Transverse colon (tissue), 4 donors: ENCODE results near the gene RTEL1. TPM values are rescaled to one million over a fixed set of nuclear protein-coding genes. Genes with fewer than 3 reads are reported as not detected.

ENCODE experiments used
- DNase-seq: peaks from one replicate; pipeline ENCODE4 v3.0.0-alpha.2; 2019
- H3K27ac ChIP-seq, 4 donors: fragments of 200-600 bp; sonication (generic); 2 replicates each; pipeline ENCODE4 v1.5.1; 2016 to 2018; ENCODE audit warnings: inconsistent platforms in 4 of 4
- H3K27me3 ChIP-seq: fragments of 200-600 bp; sonication (generic); 2 replicates; pipeline ENCODE4 v1.5.1; 2017; ENCODE audit warnings: inconsistent platforms
- H3K36me3 ChIP-seq, 4 donors: fragments of 200-600 bp; sonication (generic); 2 replicates each; pipeline ENCODE4 v1.5.1; 2017 to 2019; ENCODE audit warnings: inconsistent platforms in 4 of 4
- H3K4me1 ChIP-seq, 4 donors: fragments of 200-600 bp; sonication (generic); 2 replicates each; pipeline ENCODE4 v1.5.1; 2017 to 2020; ENCODE audit warnings: inconsistent platforms in 4 of 4
- H3K4me3 ChIP-seq, 4 donors: fragments of 200-600 bp; sonication (generic); 1 replicate in 1 of 4; 2 replicates in 3 of 4; pipeline versions ENCODE4 v1.5.1 to v1.6.1; 2017 to 2019; ENCODE audit warnings: inconsistent platforms in 4 of 4
- H3K9me3 ChIP-seq, 2 donors: fragments of 200-600 bp; sonication (generic); 2 replicates each; pipeline ENCODE4 v1.5.1; 2017 to 2019; ENCODE audit warnings: inconsistent platforms in 2 of 2
- EP300 ChIP-seq: sonication (generic); formaldehyde crosslinking; IDR thresholded peaks from one replicate; pipeline ENCODE4 v1.6.1; 2017; ENCODE audit warnings: antibody characterized with exemption, low read depth
- POLR2A ChIP-seq: fragments of 450-650 bp; IDR thresholded peaks from one replicate; pipeline ENCODE4 v1.6.1; 2016; ENCODE audit warnings: antibody characterized with exemption, mild to moderate bottlenecking, moderate library complexity
- POLR2AphosphoS5 ChIP-seq, 3 donors: sonication (generic); formaldehyde crosslinking; IDR thresholded peaks; one replicate each; pipeline ENCODE4 v1.6.1; 2016; ENCODE audit warnings: antibody characterized with exemption in 3 of 3
- WGBS, 2 donors: methylation state at CpG; one replicate each; pipeline ENCODE4 v1.1.5; 2018; ENCODE audit warnings: low coverage in 1 of 2; 5-methylcytosine and 5-hydroxymethylcytosine counted together
- in situ Hi-C, 4 donors: fragments of 200-750 bp; cut with MboI; loops; one replicate each; pipeline versions ENCODE4 v1.15.0 to v1.15.1; 2017; ENCODE audit warnings: low sequenced_read_pairs in 3 of 4, low pct_ligation_motif_present in 1 of 4, low pct_unique_long_range_greater_than_20kb in 1 of 4
- intact Hi-C: fragments of 100-400 bp; cut with DNase I; formaldehyde crosslinking; loops from one replicate; pipeline ENCODE4 v1.15.1; 2023; ENCODE audit warnings: low total_unique reads
- total RNA-seq, 4 donors: library from RNA; depleted of rRNA; stranded (reverse); fragments of >200 nt; gene quantifications; one replicate each; pipeline ENCODE4 v1.1.0, GENCODE V29; 2016
- TF ChIP-seq, protein P1 (sequence below), 5 experiments: fragments of 200-600 bp in 3 of 5; fragments of 450-650 bp in 2 of 5; sonication (generic) in 3 of 5; IDR thresholded peaks; 1 replicate in 2 of 5; 2 replicates in 3 of 5; pipeline ENCODE4 v1.5.1; 2016 to 2017; ENCODE audit warnings: antibody characterized with exemption in 5 of 5, inconsistent platforms in 3 of 5, mild to moderate bottlenecking in 2 of 5, moderate library complexity in 1 of 5

RTEL1 gene
- total RNA-seq, 4 donors from 2014 or later: 18.8 to 84.9 (median 24.1) TPM

DNA sequence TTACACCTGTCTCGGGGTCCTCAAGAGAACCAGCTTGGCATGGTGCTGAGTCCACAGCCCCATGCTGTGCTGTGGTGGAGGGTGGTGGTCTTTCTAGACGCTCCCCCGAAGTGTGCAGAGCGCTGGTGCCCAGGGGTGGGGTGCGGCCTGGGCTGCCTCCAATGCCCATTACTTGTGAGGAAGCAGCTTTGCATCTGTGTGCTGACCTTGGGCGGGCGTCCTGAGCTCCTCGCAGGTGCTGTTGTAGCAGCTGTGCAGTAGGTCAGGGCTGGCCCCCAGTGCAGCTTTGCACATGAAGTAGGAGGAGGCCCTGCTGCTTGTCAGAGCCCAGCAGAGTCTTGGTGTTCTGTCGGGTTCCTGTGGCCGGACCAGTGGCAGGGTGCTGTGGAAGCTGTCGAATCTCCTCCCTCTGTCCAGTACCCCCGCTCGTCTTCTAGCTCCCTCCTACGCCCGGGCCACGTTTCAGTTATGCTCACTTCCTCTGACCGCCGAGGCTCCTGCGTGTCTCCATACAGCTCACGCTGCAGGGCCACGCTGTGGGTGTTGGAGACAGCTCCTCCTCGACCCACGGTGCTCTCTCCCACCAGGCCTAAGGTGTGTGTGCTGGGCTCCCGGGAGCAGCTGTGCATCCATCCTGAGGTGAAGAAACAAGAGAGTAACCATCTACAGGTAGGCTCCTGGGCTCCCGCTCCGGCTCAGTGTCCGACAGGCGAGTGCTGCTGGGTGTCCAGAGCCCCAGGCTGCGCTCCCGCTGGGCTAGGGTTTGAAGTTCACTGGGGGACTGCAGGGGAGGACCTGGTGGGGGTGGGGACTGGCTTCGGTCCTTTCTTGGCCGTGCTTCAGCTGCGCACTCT lies 4.1 kb downstream of the RTEL1 start:
- Histone ChIP-seq H3K27ac (no peak overlapping the region), H3K36me3 (peaks cover 0 to 2% (median 0%) of the 10 kb centered on the region in 4 donors), H3K9me3 (no peaks in the 10 kb centered on the region), H3K4me1 (peaks cover 6 to 17% (median 11%) of the 10 kb centered on the region in 4 donors), H3K4me3 (no peak overlapping the region), H3K27me3 (no peaks in the 10 kb centered on the region)
- in situ Hi-C loops: no loop called here
- 90% methylated on average over 31 of the region's 33 CpGs; no CpG with 5 or more reads in 1 of the 2 donors for WGBS, 2 donors
- intact Hi-C loops: no loop called here
- DNase-seq: no peak
- TF ChIP-seq, protein P1, sequence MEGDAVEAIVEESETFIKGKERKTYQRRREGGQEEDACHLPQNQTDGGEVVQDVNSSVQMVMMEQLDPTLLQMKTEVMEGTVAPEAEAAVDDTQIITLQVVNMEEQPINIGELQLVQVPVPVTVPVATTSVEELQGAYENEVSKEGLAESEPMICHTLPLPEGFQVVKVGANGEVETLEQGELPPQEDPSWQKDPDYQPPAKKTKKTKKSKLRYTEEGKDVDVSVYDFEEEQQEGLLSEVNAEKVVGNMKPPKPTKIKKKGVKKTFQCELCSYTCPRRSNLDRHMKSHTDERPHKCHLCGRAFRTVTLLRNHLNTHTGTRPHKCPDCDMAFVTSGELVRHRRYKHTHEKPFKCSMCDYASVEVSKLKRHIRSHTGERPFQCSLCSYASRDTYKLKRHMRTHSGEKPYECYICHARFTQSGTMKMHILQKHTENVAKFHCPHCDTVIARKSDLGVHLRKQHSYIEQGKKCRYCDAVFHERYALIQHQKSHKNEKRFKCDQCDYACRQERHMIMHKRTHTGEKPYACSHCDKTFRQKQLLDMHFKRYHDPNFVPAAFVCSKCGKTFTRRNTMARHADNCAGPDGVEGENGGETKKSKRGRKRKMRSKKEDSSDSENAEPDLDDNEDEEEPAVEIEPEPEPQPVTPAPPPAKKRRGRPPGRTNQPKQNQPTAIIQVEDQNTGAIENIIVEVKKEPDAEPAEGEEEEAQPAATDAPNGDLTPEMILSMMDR (IDR thresholded peaks at IDR 0.05): no peak
- TF ChIP-seq POLR2A (no peak), EP300 (no peak), POLR2AphosphoS5 (IDR thresholded peaks at IDR 0.05) (no peak)

DNA sequence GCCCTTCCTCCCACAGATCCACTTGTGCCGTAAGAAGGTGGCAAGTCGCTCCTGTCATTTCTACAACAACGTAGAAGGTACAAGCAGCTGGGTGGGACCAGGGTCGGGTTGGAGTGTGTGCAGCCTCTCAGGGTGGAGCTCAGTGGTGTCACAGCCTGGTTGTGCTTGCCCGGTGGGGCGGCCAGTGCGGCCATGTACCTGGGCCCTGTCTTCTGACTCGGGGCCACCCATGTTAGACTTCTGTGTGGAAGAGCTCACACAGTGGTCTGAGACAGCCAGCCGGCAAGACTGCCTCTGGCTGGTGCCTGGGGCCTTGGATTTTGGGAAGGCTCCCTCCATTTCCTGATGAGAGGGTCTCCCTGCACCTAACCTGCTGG lies 4.7 kb downstream of the RTEL1 start:
- peaks cover 0 to 7% (median 0%) of the 10 kb centered on the region in 4 donors for H3K36me3 ChIP-seq
- no peaks in the 10 kb centered on the region for H3K9me3 ChIP-seq
- H3K27ac ChIP-seq: no peak overlapping the region
- H3K4me1 ChIP-seq: peaks cover 6 to 11% (median 8%) of the 10 kb centered on the region in 4 donors
- 84% methylated on average over 9 of the region's 9 CpGs; no CpG with 5 or more reads in 1 of the 2 donors for WGBS, 2 donors
- intact Hi-C loops (no loop called here), in situ Hi-C loops (no loop called here)
- DNase-seq: no peak
- no peaks in the 10 kb centered on the region for H3K27me3 ChIP-seq
- TF ChIP-seq EP300: no peak
- no peak for TF ChIP-seq POLR2AphosphoS5 (IDR thresholded peaks at IDR 0.05)
- TF ChIP-seq, protein P1 (IDR thresholded peaks at IDR 0.05): no peak
- TF ChIP-seq POLR2A: no peak
- H3K4me3 ChIP-seq: no peak overlapping the region

DNA sequence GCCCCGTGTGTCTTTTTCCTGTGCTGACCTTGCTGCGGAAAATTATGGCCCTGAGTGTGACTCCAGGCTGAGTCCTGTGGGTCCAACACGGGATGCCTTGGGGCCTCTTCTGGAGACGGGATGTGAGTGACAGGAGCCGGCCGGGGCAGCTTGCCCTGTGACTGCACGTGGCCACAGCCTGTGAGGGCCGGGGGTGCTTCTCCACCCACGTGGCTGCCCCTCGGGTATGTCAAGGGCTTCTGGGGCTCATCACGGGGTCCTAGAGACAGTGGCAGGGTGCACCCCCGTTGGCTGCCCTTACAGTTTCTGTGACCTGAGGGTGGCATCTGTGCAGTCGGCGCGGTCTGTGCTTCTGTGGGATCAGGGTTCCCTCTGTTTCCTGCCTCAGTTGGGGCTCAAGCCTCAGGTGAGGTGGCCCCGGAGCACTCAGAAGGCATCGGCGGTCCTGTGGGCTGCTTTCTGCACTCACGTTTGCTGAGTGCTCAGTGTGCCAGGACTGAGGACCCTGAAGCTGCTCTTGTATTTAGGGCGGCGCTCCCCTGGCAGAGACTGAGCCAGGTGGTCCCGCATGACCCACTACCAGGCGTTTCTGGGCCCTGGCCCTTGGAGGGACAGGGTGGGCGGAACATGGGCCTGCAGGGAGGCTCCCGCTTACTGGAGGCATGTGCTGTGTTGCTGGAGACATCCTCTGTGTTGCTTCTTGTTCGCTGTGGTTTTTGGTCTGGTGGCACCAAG lies 5.4 kb downstream of the RTEL1 start:
- Histone ChIP-seq H3K27me3 (no peaks in the 10 kb centered on the region), H3K9me3 (no peaks in the 10 kb centered on the region), H3K36me3 (peaks cover 0 to 7% (median 0%) of the 10 kb centered on the region in 4 donors), H3K4me1 (peaks cover 6 to 9% (median 7%) of the 10 kb centered on the region in 4 donors), H3K27ac (no peak overlapping the region), H3K4me3 (no peak overlapping the region)
- no peak for DNase-seq
- in situ Hi-C loops: no loop called here
- no peak for TF ChIP-seq EP300
- TF ChIP-seq POLR2A: no peak
- TF ChIP-seq POLR2AphosphoS5 (IDR thresholded peaks at IDR 0.05): no peak
- TF ChIP-seq, protein P1 (IDR thresholded peaks at IDR 0.05): no peak
- intact Hi-C loops: no loop called here
- 89% methylated on average over 24 of the region's 26 CpGs; no CpG with 5 or more reads in 1 of the 2 donors for WGBS, 2 donors

DNA sequence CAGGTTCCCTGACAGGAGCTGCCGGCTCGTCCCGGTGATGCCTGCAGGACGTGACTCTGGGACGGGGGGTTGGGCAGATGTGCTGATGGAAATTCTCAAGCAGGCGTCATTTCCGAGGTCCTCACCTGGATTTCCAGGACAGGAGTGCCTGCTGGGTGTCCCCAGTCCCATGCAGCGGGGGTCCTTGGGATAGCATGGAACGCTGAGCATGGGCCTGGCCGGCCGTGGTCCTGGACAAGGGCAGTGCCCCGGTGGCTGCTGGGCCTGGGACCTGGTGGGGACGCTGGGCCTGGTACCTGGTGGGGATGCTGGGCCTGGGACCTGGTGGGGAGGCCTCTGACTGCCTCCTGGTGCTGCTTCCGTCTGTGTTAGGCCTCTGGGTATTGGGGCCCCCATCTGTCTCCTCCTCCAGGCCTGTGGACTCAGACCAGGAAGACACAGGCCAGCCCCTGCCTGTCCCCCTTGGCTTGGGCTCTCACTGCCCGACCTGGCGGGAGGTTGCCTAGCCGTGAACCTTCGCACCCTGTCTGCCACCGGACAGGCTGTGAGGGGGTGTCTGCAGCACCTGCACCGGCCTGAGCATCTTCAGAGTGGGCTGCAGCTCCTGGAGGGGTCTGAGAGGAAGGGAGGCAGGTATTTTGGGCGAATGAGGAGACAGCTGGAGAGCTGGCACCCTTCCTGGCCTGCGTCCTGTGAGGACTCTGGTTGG lies 6.2 kb downstream of the RTEL1 start:
- in situ Hi-C loops: no loop called here
- peaks cover 0 to 10% (median 0%) of the 10 kb centered on the region in 4 donors for H3K36me3 ChIP-seq
- H3K4me3 ChIP-seq: no peak overlapping the region
- H3K4me1 ChIP-seq: peaks cover 3 to 4% (median 4%) of the 10 kb centered on the region in 4 donors
- H3K27me3 ChIP-seq: no peaks in the 10 kb centered on the region
- TF ChIP-seq EP300 (no peak), POLR2A (no peak), POLR2AphosphoS5 (IDR thresholded peaks at IDR 0.05) (no peak)
- TF ChIP-seq, protein P1 (IDR thresholded peaks at IDR 0.05): no peak
- H3K27ac ChIP-seq: no peak overlapping the region
- intact Hi-C loops: no loop called here
- no peak for DNase-seq
- no peaks in the 10 kb centered on the region for H3K9me3 ChIP-seq
- 91% methylated on average over 18 of the region's 22 CpGs; no CpG with 5 or more reads in 1 of the 2 donors for WGBS, 2 donors
